ENCODE data around the gene SPATA32.

- TF ChIP-seq, protein P1, sequence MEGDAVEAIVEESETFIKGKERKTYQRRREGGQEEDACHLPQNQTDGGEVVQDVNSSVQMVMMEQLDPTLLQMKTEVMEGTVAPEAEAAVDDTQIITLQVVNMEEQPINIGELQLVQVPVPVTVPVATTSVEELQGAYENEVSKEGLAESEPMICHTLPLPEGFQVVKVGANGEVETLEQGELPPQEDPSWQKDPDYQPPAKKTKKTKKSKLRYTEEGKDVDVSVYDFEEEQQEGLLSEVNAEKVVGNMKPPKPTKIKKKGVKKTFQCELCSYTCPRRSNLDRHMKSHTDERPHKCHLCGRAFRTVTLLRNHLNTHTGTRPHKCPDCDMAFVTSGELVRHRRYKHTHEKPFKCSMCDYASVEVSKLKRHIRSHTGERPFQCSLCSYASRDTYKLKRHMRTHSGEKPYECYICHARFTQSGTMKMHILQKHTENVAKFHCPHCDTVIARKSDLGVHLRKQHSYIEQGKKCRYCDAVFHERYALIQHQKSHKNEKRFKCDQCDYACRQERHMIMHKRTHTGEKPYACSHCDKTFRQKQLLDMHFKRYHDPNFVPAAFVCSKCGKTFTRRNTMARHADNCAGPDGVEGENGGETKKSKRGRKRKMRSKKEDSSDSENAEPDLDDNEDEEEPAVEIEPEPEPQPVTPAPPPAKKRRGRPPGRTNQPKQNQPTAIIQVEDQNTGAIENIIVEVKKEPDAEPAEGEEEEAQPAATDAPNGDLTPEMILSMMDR (IDR thresholded peaks at IDR 0.05; ENCODE audit: borderline replicate concordance, extremely low read depth, low read length, poor library complexity, severe bottlenecking): no peak
- no peak for TF ChIP-seq EZH2 (IDR thresholded peaks at IDR 0.05; ENCODE audit: borderline replicate concordance, low read depth, low read length, severe bottlenecking)
Observed at GRCh38 chr17:45241328-45242028, 20.4 kb downstream of the SPATA32 start.

Data from DND-41 (cell line).